ENCODE measurements around the gene PIAS1. TPM values are rescaled to one million over a fixed set of nuclear protein-coding genes. Genes with fewer than 3 reads are reported as not detected.
"Not testable (repeated sequence)": the region's sequence is repeated elsewhere in the genome, so short reads cannot be mapped to it uniquely, and the experiment has no call there.

Gene PIAS1
- total and polyA plus RNA-seq, 12 donors: 5.8 to 37.9 (median 30.3) TPM

DNA sequence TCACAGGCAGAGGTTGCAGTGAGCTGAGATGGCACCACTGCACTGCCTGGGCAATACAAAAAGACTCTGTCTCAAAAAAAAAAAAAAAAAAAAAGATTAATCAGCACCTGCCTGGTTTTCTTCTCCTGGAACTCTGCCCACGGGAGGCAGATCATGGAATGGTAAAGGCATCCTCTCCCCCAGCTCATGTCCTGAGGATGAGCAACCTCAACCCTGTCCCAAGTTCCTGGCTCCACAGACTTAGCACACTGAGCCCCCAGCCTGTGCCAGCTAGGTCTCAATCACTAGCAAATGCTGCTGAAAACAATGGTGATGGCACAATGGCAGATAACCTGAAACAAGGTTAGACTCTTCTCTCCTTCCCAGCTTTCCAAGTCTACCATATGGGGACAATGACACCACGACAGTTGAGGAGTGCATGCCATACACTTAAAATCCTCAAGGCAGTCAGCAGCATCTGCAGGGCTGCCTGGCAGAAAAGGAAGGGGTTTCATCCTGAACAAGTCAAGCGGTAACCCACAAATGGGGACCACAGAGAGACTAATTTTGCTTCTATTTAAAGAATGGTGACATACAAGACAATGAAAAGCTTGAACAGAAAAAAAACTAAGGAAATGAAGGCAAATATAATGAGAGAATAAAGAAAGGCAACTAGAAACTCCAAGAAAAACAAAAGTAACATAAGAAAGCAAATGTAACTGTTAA, 170.6 kb downstream of the PIAS1 start:
- no peak for ATAC-seq
- intact Hi-C loops (cut with DNase I): no loop called here
- no peak overlapping the region for H3K4me3 ChIP-seq

DNA sequence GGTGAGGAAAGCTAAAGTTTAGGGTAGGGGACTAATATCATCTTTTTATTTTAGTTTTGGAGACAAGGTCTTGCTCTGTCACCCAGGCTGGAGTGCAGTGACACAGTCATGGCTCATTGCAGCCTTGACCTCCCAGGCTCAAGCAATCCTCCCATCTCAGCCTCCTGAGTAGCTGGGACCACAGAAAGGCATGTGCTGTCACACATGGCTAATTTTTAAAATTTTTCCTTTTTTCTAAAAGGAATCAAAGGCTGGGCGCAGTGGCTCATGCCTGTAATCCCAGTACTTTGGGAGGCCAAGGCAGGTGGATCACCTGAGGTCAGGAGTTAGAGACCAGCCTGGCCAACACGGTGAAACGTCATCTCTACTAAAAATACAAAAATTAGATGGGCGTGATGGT, 171.3 kb downstream of the PIAS1 start:
- H3K9me3 ChIP-seq; ATAC-seq; H3K27me3 ChIP-seq; H3K4me3 ChIP-seq; intact Hi-C loops (cut with DNase I); H3K36me3 ChIP-seq; H3K27ac ChIP-seq; DNase-seq: not testable (repeated sequence)
- peaks cover 6 to 23% (median 16%) of the 10 kb centered on the region in 9 donors for H3K4me1 ChIP-seq
- WGBS, 2 donors: 97% methylated on average over 4 of the region's 4 CpGs

More for the DNA sequence above, 170.6 kb downstream of the PIAS1 start:
- Histone ChIP-seq H3K27me3 (no peaks in the 10 kb centered on the region), H3K27ac (no peak overlapping the region), H3K4me1 (peaks cover 6 to 16% (median 9%) of the 10 kb centered on the region in 9 donors), H3K36me3 (no peaks in the 10 kb centered on the region), H3K9me3 (no peaks in the 10 kb centered on the region)
- no peak for DNase-seq
- TF ChIP-seq, protein P1, sequence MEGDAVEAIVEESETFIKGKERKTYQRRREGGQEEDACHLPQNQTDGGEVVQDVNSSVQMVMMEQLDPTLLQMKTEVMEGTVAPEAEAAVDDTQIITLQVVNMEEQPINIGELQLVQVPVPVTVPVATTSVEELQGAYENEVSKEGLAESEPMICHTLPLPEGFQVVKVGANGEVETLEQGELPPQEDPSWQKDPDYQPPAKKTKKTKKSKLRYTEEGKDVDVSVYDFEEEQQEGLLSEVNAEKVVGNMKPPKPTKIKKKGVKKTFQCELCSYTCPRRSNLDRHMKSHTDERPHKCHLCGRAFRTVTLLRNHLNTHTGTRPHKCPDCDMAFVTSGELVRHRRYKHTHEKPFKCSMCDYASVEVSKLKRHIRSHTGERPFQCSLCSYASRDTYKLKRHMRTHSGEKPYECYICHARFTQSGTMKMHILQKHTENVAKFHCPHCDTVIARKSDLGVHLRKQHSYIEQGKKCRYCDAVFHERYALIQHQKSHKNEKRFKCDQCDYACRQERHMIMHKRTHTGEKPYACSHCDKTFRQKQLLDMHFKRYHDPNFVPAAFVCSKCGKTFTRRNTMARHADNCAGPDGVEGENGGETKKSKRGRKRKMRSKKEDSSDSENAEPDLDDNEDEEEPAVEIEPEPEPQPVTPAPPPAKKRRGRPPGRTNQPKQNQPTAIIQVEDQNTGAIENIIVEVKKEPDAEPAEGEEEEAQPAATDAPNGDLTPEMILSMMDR (IDR thresholded peaks at IDR 0.05): no peak
- 74 to 81% methylated on average over 3 of the region's 3 CpGs for WGBS, 2 donors

DNA sequence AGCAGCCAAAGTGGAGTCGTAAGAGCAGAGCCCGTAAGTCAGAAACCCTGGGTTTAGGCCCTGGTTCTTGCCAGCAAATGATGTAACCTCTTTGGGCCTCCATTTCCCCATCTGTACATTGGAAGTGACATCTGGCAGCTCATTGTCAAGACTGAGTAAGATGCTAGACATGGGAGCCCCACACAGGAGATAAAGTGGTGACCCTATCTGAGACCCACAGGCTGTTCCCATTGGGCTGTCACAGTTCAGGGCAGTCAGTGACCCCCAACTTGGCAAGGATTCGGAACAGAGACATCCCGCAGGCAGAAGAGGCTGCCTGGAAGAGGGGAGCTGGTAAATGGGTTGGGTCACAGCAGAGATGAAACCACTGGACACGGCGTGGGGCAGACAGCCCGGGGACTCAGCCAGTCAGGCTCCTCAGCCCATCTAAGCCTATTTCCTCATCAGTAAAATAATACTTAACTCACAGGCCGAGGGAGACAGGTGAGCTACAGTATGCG, 173.6 kb downstream of the PIAS1 start:
- Histone ChIP-seq H3K27ac (no peak overlapping the region), H3K27me3 (no peaks in the 10 kb centered on the region), H3K36me3 (no peaks in the 10 kb centered on the region), H3K9me3 (no peaks in the 10 kb centered on the region), H3K4me1 (peaks cover 6 to 27% (median 16%) of the 10 kb centered on the region in 9 donors), H3K4me3 (peak overlapping the region in 1 of 10 donors; percentile 73)
- no peak for DNase-seq
- WGBS, 2 donors: 85 to 91% methylated on average over 9 of the region's 9 CpGs
- ATAC-seq: no peak
- TF ChIP-seq, protein P1 (IDR thresholded peaks at IDR 0.05): no peak
- intact Hi-C loops (cut with DNase I): no loop called here

DNA sequence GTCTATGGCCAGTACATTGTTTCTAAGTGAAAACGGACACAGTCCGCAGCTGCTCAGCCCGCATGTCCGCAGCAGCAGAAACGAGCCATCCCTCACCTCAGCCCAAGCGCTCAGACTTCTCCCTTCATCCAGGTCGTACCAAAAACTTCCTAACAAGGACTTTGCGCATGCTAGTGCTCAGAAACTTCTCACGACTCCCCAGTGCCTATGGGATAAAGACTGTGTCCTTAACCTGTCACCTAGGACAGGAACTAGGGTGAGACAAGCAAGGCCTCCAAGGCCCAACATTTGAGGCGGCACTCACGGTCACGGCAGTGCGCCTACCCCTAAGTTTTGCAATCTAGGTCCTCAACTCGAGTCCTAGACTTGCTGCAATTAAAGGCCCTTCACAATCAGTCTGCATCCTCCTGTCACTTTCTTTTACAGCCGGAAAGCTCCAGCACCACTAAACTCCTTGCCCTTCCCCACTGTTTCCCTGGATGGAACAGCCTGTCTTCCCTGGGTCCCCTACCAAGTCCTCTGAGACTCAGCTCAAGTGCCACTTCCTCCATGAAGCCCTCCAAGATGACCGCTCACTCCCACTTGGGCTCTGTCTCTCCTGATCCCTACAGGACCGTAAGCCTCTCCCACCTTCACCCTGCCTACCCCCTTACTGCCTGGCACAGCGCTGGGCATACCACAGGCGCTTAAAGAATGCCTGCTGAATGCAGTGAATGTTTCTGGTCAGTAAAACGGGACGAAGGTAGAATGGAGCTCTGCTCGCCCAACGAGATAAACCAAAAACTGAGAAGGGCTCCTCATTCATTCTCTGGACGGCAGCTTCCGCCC, 174.2 kb downstream of the PIAS1 start:
- H3K36me3 ChIP-seq: no peaks in the 10 kb centered on the region
- intact Hi-C loops (cut with DNase I): no loop called here
- no peak for DNase-seq
- no peaks in the 10 kb centered on the region for H3K27me3 ChIP-seq
- H3K9me3 ChIP-seq: no peaks in the 10 kb centered on the region
- peaks cover 6 to 32% (median 16%) of the 10 kb centered on the region in 9 donors for H3K4me1 ChIP-seq
- peak overlapping the region in 3 of 10 donors; percentile 69 to 91 (median 85) for H3K27ac ChIP-seq
- peak overlapping the region; percentile 73 to 96 (median 88) for H3K4me3 ChIP-seq
- ATAC-seq: no peak
- WGBS, 2 donors: 51 to 54% methylated on average over 25 of the region's 25 CpGs
- TF ChIP-seq, protein P1 (IDR thresholded peaks at IDR 0.05): no peak

Data from heart right ventricle (tissue), 16 donors.